ENCODE measurements around the gene BTAF1.

- TF ChIP-seq, protein P1, sequence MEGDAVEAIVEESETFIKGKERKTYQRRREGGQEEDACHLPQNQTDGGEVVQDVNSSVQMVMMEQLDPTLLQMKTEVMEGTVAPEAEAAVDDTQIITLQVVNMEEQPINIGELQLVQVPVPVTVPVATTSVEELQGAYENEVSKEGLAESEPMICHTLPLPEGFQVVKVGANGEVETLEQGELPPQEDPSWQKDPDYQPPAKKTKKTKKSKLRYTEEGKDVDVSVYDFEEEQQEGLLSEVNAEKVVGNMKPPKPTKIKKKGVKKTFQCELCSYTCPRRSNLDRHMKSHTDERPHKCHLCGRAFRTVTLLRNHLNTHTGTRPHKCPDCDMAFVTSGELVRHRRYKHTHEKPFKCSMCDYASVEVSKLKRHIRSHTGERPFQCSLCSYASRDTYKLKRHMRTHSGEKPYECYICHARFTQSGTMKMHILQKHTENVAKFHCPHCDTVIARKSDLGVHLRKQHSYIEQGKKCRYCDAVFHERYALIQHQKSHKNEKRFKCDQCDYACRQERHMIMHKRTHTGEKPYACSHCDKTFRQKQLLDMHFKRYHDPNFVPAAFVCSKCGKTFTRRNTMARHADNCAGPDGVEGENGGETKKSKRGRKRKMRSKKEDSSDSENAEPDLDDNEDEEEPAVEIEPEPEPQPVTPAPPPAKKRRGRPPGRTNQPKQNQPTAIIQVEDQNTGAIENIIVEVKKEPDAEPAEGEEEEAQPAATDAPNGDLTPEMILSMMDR (IDR thresholded peaks at IDR 0.05): no peak
- no peak for TF ChIP-seq POLR2A (IDR thresholded peaks at IDR 0.05)
Observed at GRCh38 chr10:91919651-91920050, 3.9 kb upstream of the BTAF1 start.
